Mesenchymal stem cell (in vitro differentiated cells and primary cell): Measurements from ENCODE around the gene COL8A1.

Experiments used
- DNase-seq: peaks from one replicate; pipeline ENCODE4 v3.0.0-alpha.2; 2013
- H2AFZ ChIP-seq: one replicate; pipeline ENCODE4 v1.6.1; 2013; ENCODE audit warnings: low read depth, mild to moderate bottlenecking, control low read depth, inconsistent platforms, low read length, moderate library complexity
- H2AK5ac ChIP-seq: 2 replicates; pipeline ENCODE4 v1.6.1; 2013; ENCODE audit warnings: low read length, moderate library complexity, mild to moderate bottlenecking, inconsistent platforms; ENCODE audit not compliant: severe bottlenecking
- H2BK120ac ChIP-seq: one replicate; pipeline ENCODE4 v1.6.1; 2013; ENCODE audit warnings: low read depth, mild to moderate bottlenecking, inconsistent platforms, low read length, moderate library complexity
- H2BK12ac ChIP-seq, 2 experiments: one replicate each; pipeline ENCODE4 v1.6.1; 2013; ENCODE audit warnings: inconsistent platforms in 2 of 2, low read length in 2 of 2, mild to moderate bottlenecking in 2 of 2, moderate library complexity in 2 of 2, control low read depth in 1 of 2
- H2BK15ac ChIP-seq: one replicate; pipeline ENCODE4 v1.6.1; 2013; ENCODE audit warnings: mild to moderate bottlenecking, low read depth, inconsistent platforms; ENCODE audit not compliant: poor library complexity, severe bottlenecking
- H2BK5ac ChIP-seq: 2 replicates; pipeline ENCODE4 v1.6.1; 2013; ENCODE audit warnings: low read depth, mild to moderate bottlenecking, low read length, control low read depth, inconsistent platforms; ENCODE audit not compliant: poor library complexity, severe bottlenecking
- H3K14ac ChIP-seq, 2 experiments: one replicate each; pipeline ENCODE4 v1.6.1; 2013; ENCODE audit warnings: inconsistent platforms in 2 of 2, low read length in 2 of 2, control low read depth in 1 of 2, mild to moderate bottlenecking in 1 of 2, moderate library complexity in 1 of 2
- H3K18ac ChIP-seq, 2 experiments: one replicate each; pipeline ENCODE4 v1.6.1; 2013; ENCODE audit warnings: inconsistent platforms in 2 of 2, low read length in 2 of 2, control low read depth in 1 of 2, low read depth in 1 of 2, mild to moderate bottlenecking in 1 of 2
- H3K23ac ChIP-seq, 2 experiments: one replicate each; pipeline ENCODE4 v1.6.1; 2013; ENCODE audit warnings: inconsistent platforms in 2 of 2, low read length in 2 of 2, mild to moderate bottlenecking in 2 of 2, moderate library complexity in 2 of 2, control low read depth in 1 of 2
- H3K27ac ChIP-seq: 2 replicates; pipeline ENCODE4 v1.5.1; 2013; ENCODE audit warnings: mild to moderate bottlenecking, moderate library complexity, low read length, control low read depth, inconsistent platforms; ENCODE audit not compliant: poor library complexity, severe bottlenecking
- H3K27me3 ChIP-seq, 2 experiments: 2 replicates each; pipeline versions ENCODE4 v1.6.1 to v1.7.0; 2013; ENCODE audit warnings: low read length in 2 of 2, mild to moderate bottlenecking in 2 of 2, moderate library complexity in 2 of 2, control low read depth in 1 of 2, inconsistent platforms in 1 of 2; ENCODE audit not compliant: control insufficient read depth in 1 of 2, insufficient read depth in 1 of 2
- H3K36me3 ChIP-seq, 2 experiments: 2 replicates each; pipeline versions ENCODE4 v1.6.1 to v1.7.0; 2013; ENCODE audit warnings: low read length in 2 of 2, control low read depth in 1 of 2, inconsistent platforms in 1 of 2, low read depth in 1 of 2, mild to moderate bottlenecking in 1 of 2; ENCODE audit not compliant: insufficient read depth in 2 of 2, control insufficient read depth in 1 of 2
- H3K4ac ChIP-seq, 2 experiments: one replicate each; pipeline ENCODE4 v1.6.1; 2013; ENCODE audit warnings: inconsistent platforms in 2 of 2, low read length in 2 of 2, mild to moderate bottlenecking in 2 of 2, moderate library complexity in 2 of 2, control low read depth in 1 of 2, low read depth in 1 of 2
- H3K4me1 ChIP-seq: 2 replicates; pipeline ENCODE4 v1.6.1; 2013; ENCODE audit warnings: low read depth, low read length, control low read depth; ENCODE audit not compliant: control insufficient read depth, insufficient read depth
- H3K4me2 ChIP-seq: 2 replicates; pipeline ENCODE4 v1.6.1; 2013; ENCODE audit warnings: low read length, mild to moderate bottlenecking, inconsistent platforms; ENCODE audit not compliant: poor library complexity, severe bottlenecking
- H3K4me3 ChIP-seq, 2 experiments: 2 replicates each; pipeline versions ENCODE4 v1.5.1 to v1.7.0; 2013; ENCODE audit warnings: low read length in 2 of 2, mild to moderate bottlenecking in 2 of 2, control low read depth in 1 of 2, low read depth in 1 of 2; ENCODE audit not compliant: insufficient read depth in 1 of 2
- H3K79me1 ChIP-seq: replicated peaks from 2 replicates; pipeline ENCODE4 v1.6.1; 2013; ENCODE audit warnings: mild to moderate bottlenecking, control low read depth, low read length, inconsistent platforms; ENCODE audit not compliant: poor library complexity, severe bottlenecking
- H3K9ac ChIP-seq: 2 replicates; pipeline ENCODE4 v1.7.0; 2013; ENCODE audit warnings: mild to moderate bottlenecking, low read length, moderate library complexity
- H3K9me3 ChIP-seq: 2 replicates; pipeline ENCODE4 v1.7.0; 2013; ENCODE audit warnings: mild to moderate bottlenecking, low read length; ENCODE audit not compliant: control insufficient read depth
- H4K8ac ChIP-seq: one replicate; pipeline ENCODE4 v1.6.1; 2013; ENCODE audit warnings: inconsistent platforms, mild to moderate bottlenecking, low read length, moderate library complexity
- H4K91ac ChIP-seq: one replicate; pipeline ENCODE4 v1.6.1; 2013; ENCODE audit warnings: mild to moderate bottlenecking, low read length, inconsistent platforms
- WGBS: methylation state at CpG from one replicate; pipeline ENCODE4 v1.1.7; 2013; ENCODE audit warnings: mixed read lengths; 5-methylcytosine and 5-hydroxymethylcytosine counted together

Gene COL8A1

GRCh38 chr3:99794485-99794884, 156.1 kb downstream of the COL8A1 start:
- H3K79me1 ChIP-seq = peaks cover 10% of the 10 kb centered on the region
- H3K4ac ChIP-seq = no peak overlapping the region
- H3K27me3 ChIP-seq = no peaks in the 10 kb centered on the region
- H2AFZ ChIP-seq = no peak overlapping the region
- no peak overlapping the region for H3K4me3 ChIP-seq
- no peak overlapping the region for H3K14ac ChIP-seq
- peaks cover 6% of the 10 kb centered on the region for H3K4me1 ChIP-seq
- H2BK12ac ChIP-seq = no peak overlapping the region
- no peak overlapping the region for H3K27ac ChIP-seq
- no peak overlapping the region for H2BK15ac ChIP-seq
- H3K4me2 ChIP-seq = no peak overlapping the region
- DNase-seq = no peak
- no peak overlapping the region for H4K91ac ChIP-seq
- no peak overlapping the region for H2BK5ac ChIP-seq
- peaks cover 0 to 30% of the 10 kb centered on the region in 2 experiments for H3K36me3 ChIP-seq
- no peaks in the 10 kb centered on the region for H3K9me3 ChIP-seq
- no peak overlapping the region for H3K23ac ChIP-seq
- H3K9ac ChIP-seq = no peak overlapping the region
- no peak overlapping the region for H2AK5ac ChIP-seq
- H3K18ac ChIP-seq = no peak overlapping the region
- WGBS = 94% methylated on average over 8 of the region's 8 CpGs
- H2BK120ac ChIP-seq = no peak overlapping the region
- no peak overlapping the region for H4K8ac ChIP-seq

- Histone ChIP-seq H3K79me1 (peaks cover 10% of the 10 kb centered on the region), H3K9me3 (no peaks in the 10 kb centered on the region), H3K4me3 (no peak overlapping the region), H4K91ac (no peak overlapping the region), H2BK120ac (no peak overlapping the region), H3K4me2 (no peak overlapping the region), H3K18ac (no peak overlapping the region), H2AFZ (no peak overlapping the region), H2AK5ac (no peak overlapping the region), H2BK15ac (no peak overlapping the region), H3K36me3 (peaks cover 0 to 28% of the 10 kb centered on the region in 2 experiments), H3K27me3 (no peaks in the 10 kb centered on the region), H3K9ac (no peak overlapping the region), H3K4ac (no peak overlapping the region), H2BK5ac (no peak overlapping the region), H3K4me1 (peaks cover 4% of the 10 kb centered on the region), H4K8ac (no peak overlapping the region), H2BK12ac (no peak overlapping the region), H3K27ac (no peak overlapping the region), H3K14ac (no peak overlapping the region), H3K23ac (no peak overlapping the region)
- no peak for DNase-seq
- 93% methylated on average over 15 of the region's 15 CpGs for WGBS
Observed at GRCh38 chr3:99795573-99795972, 157.2 kb downstream of the COL8A1 start.

DNA sequence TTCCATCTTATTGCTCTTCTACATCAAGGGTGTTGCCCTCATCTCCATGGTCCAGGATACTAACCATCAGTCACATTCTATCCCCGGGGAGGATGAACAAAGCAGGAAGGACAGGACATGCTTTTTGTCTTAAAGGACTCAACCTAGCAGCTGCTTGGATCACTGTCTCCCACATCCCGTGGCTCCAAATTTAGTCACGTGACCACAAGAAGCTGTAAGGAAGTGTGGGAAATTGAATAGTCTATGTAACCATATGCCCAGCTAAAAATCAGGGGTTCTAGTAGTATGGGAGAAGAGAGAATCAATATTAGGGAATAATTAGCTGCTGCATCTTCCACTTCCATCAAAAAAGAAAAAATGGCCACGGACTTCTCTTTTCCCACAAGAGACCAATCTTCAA, 161.0 kb downstream of the COL8A1 start:
- Histone ChIP-seq H4K8ac (no peak overlapping the region), H3K9ac (no peak overlapping the region), H3K18ac (no peak overlapping the region), H3K4me2 (no peak overlapping the region), H3K79me1 (peaks cover 7% of the 10 kb centered on the region), H2BK15ac (no peak overlapping the region), H3K4ac (no peak overlapping the region), H3K27ac (no peak overlapping the region), H2AFZ (no peak overlapping the region), H3K27me3 (no peaks in the 10 kb centered on the region), H2AK5ac (no peak overlapping the region), H3K36me3 (peaks cover 0 to 18% of the 10 kb centered on the region in 2 experiments), H4K91ac (no peak overlapping the region), H3K4me1 (peaks cover 2% of the 10 kb centered on the region), H2BK12ac (no peak overlapping the region), H2BK5ac (no peak overlapping the region), H2BK120ac (no peak overlapping the region), H3K23ac (no peak overlapping the region), H3K14ac (no peak overlapping the region), H3K4me3 (no peak overlapping the region), H3K9me3 (no peaks in the 10 kb centered on the region)
- 93% methylated on average over 3 of the region's 4 CpGs for WGBS
- DNase-seq = no peak

- H2BK12ac ChIP-seq = no peak overlapping the region
- H3K27me3 ChIP-seq = no peaks in the 10 kb centered on the region
- no peak overlapping the region for H2AFZ ChIP-seq
Observed at GRCh38 chr3:99803297-99803696, 164.9 kb downstream of the COL8A1 start.

More at GRCh38 chr3:99803297-99803696, 164.9 kb downstream of the COL8A1 start:
- Histone ChIP-seq H3K9me3 (peaks cover 13% of the 10 kb centered on the region), H3K36me3 (no peaks in the 10 kb centered on the region), H3K18ac (no peak overlapping the region), H3K4ac (no peak overlapping the region), H2BK5ac (no peak overlapping the region), H3K4me2 (no peak overlapping the region), H3K9ac (no peak overlapping the region), H2BK120ac (no peak overlapping the region), H4K91ac (no peak overlapping the region), H2AK5ac (no peak overlapping the region), H3K4me1 (no peaks in the 10 kb centered on the region), H4K8ac (no peak overlapping the region), H3K79me1 (peaks cover 2% of the 10 kb centered on the region), H3K27ac (no peak overlapping the region), H2BK15ac (no peak overlapping the region), H3K23ac (no peak overlapping the region), H3K4me3 (no peak overlapping the region), H3K14ac (no peak overlapping the region)
- no peak for DNase-seq
- 71% methylated on average over 1 of the region's 1 CpG for WGBS
